CD1c-positive myeloid dendritic cell (primary cell): ENCODE measurements around the gene KLHL14.
"Not testable (repeated sequence)": the region's sequence is repeated elsewhere in the genome, so short reads cannot be mapped to it uniquely, and the experiment has no call there.

Experiments
- DNase-seq: peaks from one replicate; pipeline ENCODE4 v3.0.0-alpha.2; 2016; ENCODE audit errors: extremely low spot score

The KLHL14 gene

GRCh38 chr18:32772581-32773381, at the start of gene KLHL14:
KLHL14 (minus strand) TSS chr18:32773023; CDS start chr18:32770591, 2,432 bp downstream.
- no peak for DNase-seq

GRCh38 chr18:32822197-32822596, 49.4 kb upstream of the KLHL14 start:
- DNase-seq = no peak

GRCh38 chr18:32815881-32816280, 43.1 kb upstream of the KLHL14 start:
- DNase-seq = no peak

- no peak for DNase-seq
Measured at GRCh38 chr18:32812342-32812741, 39.5 kb upstream of the KLHL14 start.

GRCh38 chr18:32810314-32810713, 37.5 kb upstream of the KLHL14 start:
- no peak for DNase-seq

- no peak for DNase-seq
Measured at GRCh38 chr18:32805354-32805753, 32.5 kb upstream of the KLHL14 start.

- no peak for DNase-seq
Measured at GRCh38 chr18:32804134-32804888, 31.5 kb upstream of the KLHL14 start.

- DNase-seq = no peak
Measured at GRCh38 chr18:32803568-32803967, 30.7 kb upstream of the KLHL14 start.

GRCh38 chr18:32802591-32803451, 30.0 kb upstream of the KLHL14 start:
- no peak for DNase-seq

- DNase-seq = no peak
Measured at GRCh38 chr18:32801228-32801627, 28.4 kb upstream of the KLHL14 start.

GRCh38 chr18:32798209-32798960, 25.6 kb upstream of the KLHL14 start:
- DNase-seq = no peak

GRCh38 chr18:32794667-32795066, 21.8 kb upstream of the KLHL14 start:
- DNase-seq = not testable (repeated sequence)

- no peak for DNase-seq
Measured at GRCh38 chr18:32779010-32779409, 6.2 kb upstream of the KLHL14 start.

GRCh38 chr18:32777049-32777448, 4.2 kb upstream of the KLHL14 start:
- DNase-seq = no peak

GRCh38 chr18:32776561-32776960, 3.7 kb upstream of the KLHL14 start:
- DNase-seq = no peak

GRCh38 chr18:32775628-32776027, 2.8 kb upstream of the KLHL14 start:
- DNase-seq = no peak

GRCh38 chr18:32773382-32773712, 524 bp upstream of the KLHL14 start:
- DNase-seq = no peak

GRCh38 chr18:32771871-32772580, 797 bp downstream of the KLHL14 start:
- no peak for DNase-seq

- DNase-seq = no peak
Measured at GRCh38 chr18:32771169-32771751, 1.6 kb downstream of the KLHL14 start.

GRCh38 chr18:32770666-32771168, 2.1 kb downstream of the KLHL14 start:
- no peak for DNase-seq
